GM23248 (cell line): ENCODE data around the gene BCO1.

Experiments used
- EZH2 ChIP-seq: fragments of 200-600 bp; sonication (generic); IDR thresholded peaks from 2 replicates; pipeline ENCODE4 v1.6.1; 2018; ENCODE audit warnings: antibody characterized with exemption, mild to moderate bottlenecking; ENCODE audit not compliant: insufficient read depth, poor library complexity, severe bottlenecking
- EZH2phosphoT487 ChIP-seq: fragments of 200-600 bp; sonication (generic); IDR thresholded peaks from 2 replicates; pipeline ENCODE4 v1.6.1; 2018; ENCODE audit warnings: antibody characterized with exemption, moderate library complexity, mild to moderate bottlenecking, low read depth; ENCODE audit not compliant: insufficient read depth

- no peak for TF ChIP-seq EZH2
- TF ChIP-seq EZH2phosphoT487 = no peak
Measured at GRCh38 chr16:81307770-81308169, 69.3 kb downstream of the BCO1 start.
